HCT116 (cell line): ENCODE data around the gene KIR3DL2. TPM values are rescaled to one million over a fixed set of nuclear protein-coding genes. Genes with fewer than 3 reads are reported as not detected.
"Not testable (repeated sequence)": the region's sequence is repeated elsewhere in the genome, so short reads cannot be mapped to it uniquely, and the experiment has no call there.

Experiments used
- ATAC-seq: fragments of 200-7000 bp; cut with Tn5 transposase; 2 replicates; pipeline ENCODE4 v1.9.1; 2020; ENCODE audit warnings: mild to moderate bottlenecking, moderate library complexity
- Bru-seq: library from RNA; stranded (reverse); fragments of 400-500 nt; gene quantifications from one replicate; lab custom pipeline; 2021; lab: Mats Ljungman, UMichigan
- BruChase-seq, 2 experiments: library from RNA; stranded (reverse); fragments of 400-500 nt; gene quantifications; one replicate each; lab custom pipeline; 2021; lab: Mats Ljungman, UMichigan
- BruUV-seq: library from RNA; stranded (reverse); fragments of 400-500 nt; replicated peaks from 2 replicates; lab custom pipeline; 2021; lab: Mats Ljungman, UMichigan
- CTCF ChIA-PET: fragments of 300-600 bp; sonication (Branson Sonifier 250); formaldehyde crosslinking; loops from one replicate; lab custom pipeline; 2021; ENCODE audit warnings: antibody characterized with exemption; lab: Charles Lee
- POLR2A ChIA-PET: fragments of 300-600, 350-600 bp; sonication (Branson Sonifier 250); formaldehyde crosslinking; loops from one replicate; lab custom pipeline; 2021; ENCODE audit warnings: antibody characterized with exemption; lab: Charles Lee
- RAD21 ChIA-PET, 2 experiments: fragments of 300-600 bp; sonication (Branson Sonifier 250); formaldehyde crosslinking; loops; one replicate each; lab custom pipeline; 2023; ENCODE audit warnings: low total read pairs in 2 of 2; ENCODE audit not compliant: uncharacterized antibody in 2 of 2, unreplicated experiment in 2 of 2, low non-redundant PET in 1 of 2; lab: Charles Lee
- DNase-seq: peaks from one replicate; pipeline ENCODE4 v3.0.0-alpha.2; 2010; ENCODE audit warnings: low read depth, low spot score
- H2AFZ ChIP-seq: fragments of 200-600 bp; shearing (Covaris generic), sonication (generic); 2 replicates; pipeline ENCODE4 v1.6.1; 2017; ENCODE audit warnings: low read depth, mixed run types, mixed read lengths, antibody characterized with exemption, low read length; ENCODE audit not compliant: poor library complexity, severe bottlenecking
- H3K27ac ChIP-seq: 2 replicates; pipeline ENCODE4 v1.5.1; 2012; ENCODE audit warnings: low read depth, low read length
- H3K27me3 ChIP-seq: fragments of 200-600 bp; sonication (generic); 2 replicates; pipeline ENCODE4 v1.6.1; 2016; ENCODE audit warnings: mixed run types, low read length, mixed read lengths; ENCODE audit not compliant: insufficient read depth
- H3K36me3 ChIP-seq, 2 experiments: fragments of 200-500 bp in 1 of 2; fragments of 200-600 bp in 1 of 2; sonication (Bioruptor generic) in 1 of 2; sonication (generic) in 1 of 2; 2 replicates each; pipeline versions ENCODE4 v1.5.1 to v1.6.1; 2014 to 2016; ENCODE audit warnings: low read length in 2 of 2, inconsistent platforms in 1 of 2, mixed read lengths in 1 of 2, mixed run types in 1 of 2; ENCODE audit not compliant: insufficient read depth in 2 of 2, control insufficient read depth in 1 of 2
- H3K4me1 ChIP-seq, 2 experiments: fragments of 200-600 bp in 1 of 2; sonication (generic) in 1 of 2; 2 replicates each; pipeline versions ENCODE4 v1.5.1 to v1.6.1; 2012 to 2017; ENCODE audit warnings: low read length in 2 of 2, inconsistent platforms in 1 of 2, mild to moderate bottlenecking in 1 of 2, mixed read lengths in 1 of 2, mixed run types in 1 of 2, moderate library complexity in 1 of 2; ENCODE audit not compliant: insufficient read depth in 2 of 2, control insufficient read depth in 1 of 2
- H3K4me2 ChIP-seq: fragments of 200-600 bp; sonication (generic); 2 replicates; pipeline ENCODE4 v1.6.1; 2017; ENCODE audit warnings: mixed run types, low read length, mixed read lengths
- H3K4me3 ChIP-seq, 2 experiments: fragments of 200-600 bp in 1 of 2; sonication (generic) in 1 of 2; replicated peaks in 1 of 2; 2 replicates each; pipeline ENCODE4 v1.5.1; 2011 to 2016; ENCODE audit warnings: low read length in 2 of 2, control low read depth in 1 of 2, low read depth in 1 of 2, mild to moderate bottlenecking in 1 of 2, mixed read lengths in 1 of 2, mixed run types in 1 of 2
- H3K79me2 ChIP-seq: fragments of 200-600 bp; sonication (generic); 2 replicates; pipeline ENCODE4 v1.6.1; 2017; ENCODE audit warnings: mild to moderate bottlenecking, mixed run types, low read length, moderate library complexity, mixed read lengths; ENCODE audit not compliant: insufficient read depth
- H3K9ac ChIP-seq: fragments of 200-600 bp; sonication (generic); 2 replicates; pipeline ENCODE4 v1.6.1; 2016; ENCODE audit warnings: low read length, mixed read lengths
- H3K9me2 ChIP-seq: fragments of 200-600 bp; sonication (generic), shearing (Covaris generic); 2 replicates; pipeline ENCODE4 v1.6.1; 2017; ENCODE audit warnings: mixed run types, mild to moderate bottlenecking, moderate library complexity; ENCODE audit not compliant: insufficient read depth
- H3K9me3 ChIP-seq, 2 experiments: fragments of 200-500 bp in 1 of 2; fragments of 200-600 bp in 1 of 2; sonication (Bioruptor generic) in 1 of 2; sonication (generic) in 1 of 2; 2 replicates each; pipeline ENCODE4 v1.6.1; 2014 to 2017; ENCODE audit warnings: low read length in 2 of 2, mixed read lengths in 2 of 2, inconsistent platforms in 1 of 2, low read depth in 1 of 2, mild to moderate bottlenecking in 1 of 2, mixed run types in 1 of 2, moderate library complexity in 1 of 2; ENCODE audit not compliant: control insufficient read depth in 1 of 2, insufficient read depth in 1 of 2
- H4K20me1 ChIP-seq: fragments of 200-600 bp; sonication (generic), shearing (Covaris generic); 2 replicates; pipeline ENCODE4 v1.6.1; 2017; ENCODE audit warnings: mixed run types, mild to moderate bottlenecking, moderate library complexity; ENCODE audit not compliant: insufficient read depth
- CBX3 ChIP-seq: IDR thresholded peaks from 2 replicates; pipeline ENCODE4 v1.6.1; 2012; ENCODE audit warnings: low read depth
- EZH2 ChIP-seq: fragments of 200-600 bp; sonication (generic); IDR thresholded peaks from 2 replicates; pipeline ENCODE4 v1.6.1; 2017; ENCODE audit warnings: antibody characterized with exemption, mixed run types
- EZH2phosphoT487 ChIP-seq: fragments of 200-600 bp; IDR thresholded peaks from 2 replicates; pipeline ENCODE4 v1.6.1; 2018; ENCODE audit warnings: antibody characterized with exemption, borderline replicate concordance
- FOSL1 ChIP-seq: IDR thresholded peaks from 2 replicates; pipeline ENCODE4 v1.6.1; 2012; ENCODE audit warnings: low read depth
- JUND ChIP-seq: IDR thresholded peaks from 2 replicates; pipeline ENCODE4 v1.6.1; 2012
- POLR2AphosphoS5 ChIP-seq: IDR thresholded peaks from 2 replicates; pipeline ENCODE4 v1.6.1; 2011; ENCODE audit warnings: mild to moderate bottlenecking, low read depth, low read length, moderate library complexity
- SRF ChIP-seq: IDR thresholded peaks from 2 replicates; pipeline ENCODE4 v1.6.1; 2012; ENCODE audit warnings: low read depth
- intact Hi-C: fragments of 100-400 bp; cut with micrococcal nuclease; formaldehyde crosslinking; loops from 2 replicates; pipeline ENCODE4 v1.10.0; 2022
- long read RNA-seq: library from polyadenylated mRNA; unstranded; transcript quantifications from one replicate; pipeline ENCODE4 v2.0.0, GENCODE V29; 2021; ENCODE audit not compliant: unreplicated experiment
- polyA plus RNA-seq: library from polyadenylated mRNA; unstranded; fragments of >200 nt; gene quantifications from 2 replicates; pipeline ENCODE4 v1.2.1, GENCODE V29; 2012; ENCODE audit warnings: missing spikeins
- total RNA-seq: library from RNA; stranded (reverse); gene quantifications from one replicate; pipeline ENCODE4 v1.2.1, GENCODE V29; 2021; ENCODE audit not compliant: unreplicated experiment
- TF ChIP-seq, protein P1 (sequence below): IDR thresholded peaks from 2 replicates; pipeline ENCODE4 v1.6.1; 2012; ENCODE audit warnings: low read depth

KIR3DL2 gene
- total RNA-seq (not detected), Bru-seq, nascent RNA (not detected), BruChase-seq, experiment 1, labeled RNA remaining after a 6-hour chase (not detected), BruChase-seq, experiment 2, labeled RNA remaining after a 2-hour chase (not detected)
- not detected in 2 replicates for polyA plus RNA-seq
- long read RNA-seq, result 0 reads

DNA sequence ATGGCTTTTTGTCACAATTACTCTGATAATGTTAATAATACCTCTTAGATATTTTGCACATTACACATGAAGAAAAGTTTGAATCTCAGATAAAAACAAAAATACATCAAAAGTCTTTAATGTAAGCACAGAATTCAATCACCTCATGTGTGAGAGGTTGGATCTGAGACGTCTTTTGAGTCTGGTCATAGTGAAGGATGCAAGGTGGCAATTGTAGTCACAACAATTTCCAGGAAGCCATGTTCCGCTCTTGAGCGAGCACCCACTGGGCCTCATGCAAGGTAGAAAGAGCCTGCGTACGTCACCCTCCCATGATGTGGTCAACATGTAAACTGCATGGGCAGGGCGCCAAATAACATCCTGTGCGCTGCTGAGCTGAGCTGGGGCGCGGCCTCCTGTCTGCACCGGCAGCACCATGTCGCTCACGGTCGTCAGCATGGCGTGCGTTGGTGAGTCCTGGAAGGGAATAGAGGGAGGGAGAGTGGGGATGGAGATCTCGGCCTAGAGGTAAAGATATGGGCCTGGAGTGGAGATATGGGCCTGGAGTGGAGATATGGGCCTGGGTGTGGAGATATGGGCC is at the start of gene KIR3DL2:
Gene KIR3DL2 (plus strand): TSS at position 383 of the 580 bp plus-strand sequence. CDS start 33 bp downstream, at position 416.
- POLR2A ChIA-PET, H4K20me1 ChIP-seq, H3K9ac ChIP-seq, H3K4me3 ChIP-seq, H3K27ac ChIP-seq, RAD21 ChIA-PET, BruUV-seq, H3K36me3 ChIP-seq, H2AFZ ChIP-seq, H3K4me1 ChIP-seq, H3K9me2 ChIP-seq, H3K27me3 ChIP-seq, ATAC-seq, H3K4me2 ChIP-seq, H3K79me2 ChIP-seq, DNase-seq, H3K9me3 ChIP-seq, CTCF ChIA-PET: not testable (repeated sequence)
- intact Hi-C loops, result loop anchor here (10.0 kb wide), 1 partner anchor 75 kb away; no protein-coding TSS in a partner anchor

DNA sequence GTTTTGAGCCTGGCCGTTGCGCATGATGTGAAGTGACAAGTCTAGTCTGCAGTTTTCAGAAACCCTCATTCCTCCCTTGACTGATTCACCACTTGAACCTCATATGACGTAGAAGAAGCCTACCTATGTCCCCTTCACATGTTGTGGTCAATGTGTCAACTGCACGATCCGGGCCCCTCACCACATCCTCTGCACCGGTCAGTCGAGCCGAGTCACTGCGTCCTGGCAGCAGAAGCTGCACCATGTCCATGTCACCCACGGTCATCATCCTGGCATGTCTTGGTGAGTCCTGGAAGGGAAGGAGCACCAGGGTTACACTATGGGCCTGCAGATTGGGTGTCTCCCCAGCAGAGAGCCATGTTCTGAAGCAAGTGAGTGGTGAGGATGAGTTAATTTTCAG is 46.8 kb upstream of the KIR3DL2 start, which contains the start of gene KIR2DL4:
Gene KIR2DL4 (plus strand): TSS at position 201 of the 400 bp plus-strand sequence. CDS start 42 bp downstream, at position 243.
- no peak for ATAC-seq
- POLR2A ChIA-PET, result no interaction called here
- RAD21 ChIA-PET, result no interaction called here

More for the DNA sequence above, 46.8 kb upstream of the KIR3DL2 start, which contains the start of gene KIR2DL4:
- H4K20me1 ChIP-seq, result no peaks in the 10 kb centered on the region
- no peaks in the 10 kb centered on the region for H3K36me3 ChIP-seq
- H3K9me2 ChIP-seq, result no peaks in the 10 kb centered on the region
- no peaks in the 10 kb centered on the region for H3K79me2 ChIP-seq
- CTCF ChIA-PET, result no interaction called here
- no peak within 1 kb of the TSS for H3K27ac ChIP-seq
- H3K27me3 ChIP-seq, result peaks cover 18% of the 10 kb centered on the region; the same call in 1 of the 2 replicates
- BruUV-seq, result no TSS peak
- H3K4me3 ChIP-seq, result no peak within 1 kb of the TSS
- H3K9me3 ChIP-seq, result peaks cover 0 to 3% of the 10 kb centered on the region in 2 experiments; a peak in 1 of 4 replicates
- TF ChIP-seq, protein P1, sequence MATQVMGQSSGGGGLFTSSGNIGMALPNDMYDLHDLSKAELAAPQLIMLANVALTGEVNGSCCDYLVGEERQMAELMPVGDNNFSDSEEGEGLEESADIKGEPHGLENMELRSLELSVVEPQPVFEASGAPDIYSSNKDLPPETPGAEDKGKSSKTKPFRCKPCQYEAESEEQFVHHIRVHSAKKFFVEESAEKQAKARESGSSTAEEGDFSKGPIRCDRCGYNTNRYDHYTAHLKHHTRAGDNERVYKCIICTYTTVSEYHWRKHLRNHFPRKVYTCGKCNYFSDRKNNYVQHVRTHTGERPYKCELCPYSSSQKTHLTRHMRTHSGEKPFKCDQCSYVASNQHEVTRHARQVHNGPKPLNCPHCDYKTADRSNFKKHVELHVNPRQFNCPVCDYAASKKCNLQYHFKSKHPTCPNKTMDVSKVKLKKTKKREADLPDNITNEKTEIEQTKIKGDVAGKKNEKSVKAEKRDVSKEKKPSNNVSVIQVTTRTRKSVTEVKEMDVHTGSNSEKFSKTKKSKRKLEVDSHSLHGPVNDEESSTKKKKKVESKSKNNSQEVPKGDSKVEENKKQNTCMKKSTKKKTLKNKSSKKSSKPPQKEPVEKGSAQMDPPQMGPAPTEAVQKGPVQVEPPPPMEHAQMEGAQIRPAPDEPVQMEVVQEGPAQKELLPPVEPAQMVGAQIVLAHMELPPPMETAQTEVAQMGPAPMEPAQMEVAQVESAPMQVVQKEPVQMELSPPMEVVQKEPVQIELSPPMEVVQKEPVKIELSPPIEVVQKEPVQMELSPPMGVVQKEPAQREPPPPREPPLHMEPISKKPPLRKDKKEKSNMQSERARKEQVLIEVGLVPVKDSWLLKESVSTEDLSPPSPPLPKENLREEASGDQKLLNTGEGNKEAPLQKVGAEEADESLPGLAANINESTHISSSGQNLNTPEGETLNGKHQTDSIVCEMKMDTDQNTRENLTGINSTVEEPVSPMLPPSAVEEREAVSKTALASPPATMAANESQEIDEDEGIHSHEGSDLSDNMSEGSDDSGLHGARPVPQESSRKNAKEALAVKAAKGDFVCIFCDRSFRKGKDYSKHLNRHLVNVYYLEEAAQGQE, result no peak
- TF ChIP-seq FOSL1, result no peak
- TF ChIP-seq POLR2AphosphoS5, result no peak
- no peak for TF ChIP-seq SRF
- no peak for TF ChIP-seq CBX3
- TF ChIP-seq JUND, result no peak
- TF ChIP-seq EZH2, result no peak
- TF ChIP-seq EZH2phosphoT487, result no peak
- H3K9ac ChIP-seq, result no peak within 1 kb of the TSS
- H3K4me2 ChIP-seq, result no peak within 1 kb of the TSS
- no peaks in the 10 kb centered on the region for H3K4me1 ChIP-seq
- H2AFZ ChIP-seq, result no peak within 1 kb of the TSS
- no peak for DNase-seq
- intact Hi-C loops, result no loop called here
